SK-N-SH treated with all-trans-retinoic acid at 6 μM for 48 hours (cell line): ENCODE results near the gene KCNH1.

Experiments
- ATAC-seq: fragments of 200-7000 bp; cut with Tn5 transposase; 3 replicates; pipeline ENCODE4 v1.9.1; 2020; ENCODE audit warnings: mild to moderate bottlenecking, moderate library complexity
- ARNTL ChIP-seq: fragments of 450-650 bp; formaldehyde crosslinking; IDR thresholded peaks from 2 replicates; pipeline ENCODE4 v1.5.0; 2020; ENCODE audit warnings: low read depth, mild to moderate bottlenecking, moderate library complexity, borderline replicate concordance
- BACH2 ChIP-seq: fragments of 250-450 bp; sonication (Bioruptor Pico); IDR thresholded peaks from 2 replicates; pipeline ENCODE4 v1.9.0; 2021; ENCODE audit warnings: mild to moderate bottlenecking, borderline replicate concordance
- CREB5 ChIP-seq: fragments of 250-450 bp; sonication (Bioruptor Pico); IDR thresholded peaks from 2 replicates; pipeline ENCODE4 v1.5.1; 2020; ENCODE audit warnings: low read depth, mild to moderate bottlenecking, moderate library complexity
- ESRRG ChIP-seq: fragments of 250-450 bp; sonication (Bioruptor Pico); IDR thresholded peaks from 2 replicates; pipeline ENCODE4 v1.6.1; 2021; ENCODE audit warnings: mild to moderate bottlenecking
- GLIS3 ChIP-seq: fragments of 250-450 bp; sonication (Bioruptor Pico); IDR thresholded peaks from 2 replicates; pipeline ENCODE4 v1.5.0; 2020; ENCODE audit warnings: mild to moderate bottlenecking, moderate library complexity
- OSR1 ChIP-seq: fragments of 250-450 bp; sonication (Bioruptor Pico); IDR thresholded peaks from 2 replicates; pipeline ENCODE4 v1.8.0; 2022; ENCODE audit warnings: moderate library complexity, mild to moderate bottlenecking, inconsistent platforms
- PPARA ChIP-seq: fragments of 250-450 bp; sonication (Bioruptor Pico); IDR thresholded peaks from 2 replicates; pipeline ENCODE4 v1.5.0; 2020; ENCODE audit warnings: mild to moderate bottlenecking, borderline replicate concordance
- RARB ChIP-seq: fragments of 250-450 bp; sonication (Bioruptor Pico); IDR thresholded peaks from 2 replicates; pipeline ENCODE4 v1.8.0; 2021; ENCODE audit warnings: mild to moderate bottlenecking, moderate library complexity
- SNAI2 ChIP-seq: fragments of 250-450 bp; sonication (Bioruptor Pico); IDR thresholded peaks from 2 replicates; pipeline ENCODE4 v1.5.0; 2020; ENCODE audit warnings: mild to moderate bottlenecking, moderate library complexity
- TCF4 ChIP-seq: fragments of 250-450 bp; sonication (Bioruptor Pico); IDR thresholded peaks from 2 replicates; pipeline ENCODE4 v1.8.0; 2021; ENCODE audit warnings: mild to moderate bottlenecking, moderate library complexity, borderline replicate concordance
- TOX ChIP-seq: fragments of 250-450 bp; sonication (Bioruptor Pico); IDR thresholded peaks from 2 replicates; pipeline ENCODE4 v1.8.0; 2021; ENCODE audit warnings: mild to moderate bottlenecking, moderate library complexity, borderline replicate concordance
- ZC3H10 ChIP-seq: fragments of 250-450 bp; sonication (Bioruptor Pico); IDR thresholded peaks from 2 replicates; pipeline ENCODE4 v1.5.1; 2021; ENCODE audit warnings: mild to moderate bottlenecking, moderate library complexity
- ZFP3 ChIP-seq: fragments of 250-450 bp; sonication (Bioruptor Pico); IDR thresholded peaks from 2 replicates; pipeline ENCODE4 v1.5.0; 2020; ENCODE audit warnings: mild to moderate bottlenecking, moderate library complexity
- ZFP30 ChIP-seq: fragments of 450-650 bp; formaldehyde crosslinking; IDR thresholded peaks from 2 replicates; pipeline ENCODE4 v1.5.0; 2022; ENCODE audit warnings: mild to moderate bottlenecking, moderate library complexity
- ZNF565 ChIP-seq: fragments of 450-650 bp; formaldehyde crosslinking; conservative IDR thresholded peaks from 2 replicates; pipeline ENCODE4 v1.5.0; 2020; ENCODE audit warnings: low read depth, mild to moderate bottlenecking, moderate library complexity
- ZNF70 ChIP-seq: fragments of 450-650 bp; formaldehyde crosslinking; IDR thresholded peaks from 2 replicates; pipeline ENCODE4 v1.5.0; 2020; ENCODE audit warnings: mild to moderate bottlenecking, moderate library complexity
- ZNF8 ChIP-seq: fragments of 450-650 bp; formaldehyde crosslinking; IDR thresholded peaks from 2 replicates; pipeline ENCODE4 v1.5.0; 2020; ENCODE audit warnings: mild to moderate bottlenecking, moderate library complexity
- TF ChIP-seq, protein P1 (sequence below): fragments of 250-450 bp; sonication (Bioruptor Pico); IDR thresholded peaks from 2 replicates; pipeline ENCODE4 v1.5.0; 2020; ENCODE audit warnings: mild to moderate bottlenecking, moderate library complexity
- TF ChIP-seq, protein P2 (sequence below): fragments of 250-450 bp; sonication (Bioruptor Pico); IDR thresholded peaks from 2 replicates; pipeline ENCODE4 v1.5.1; 2021; ENCODE audit warnings: mild to moderate bottlenecking, moderate library complexity
- TF ChIP-seq, protein P3 (sequence below): fragments of 250-450 bp; sonication (Bioruptor Pico); IDR thresholded peaks from 2 replicates; pipeline ENCODE4 v1.8.0; 2021; ENCODE audit warnings: low read depth, mild to moderate bottlenecking, moderate library complexity, borderline replicate concordance
- TF ChIP-seq, protein P4 (sequence below): fragments of 250-450 bp; sonication (Bioruptor Pico); IDR thresholded peaks from 2 replicates; pipeline ENCODE4 v1.8.0; 2020; ENCODE audit warnings: mild to moderate bottlenecking, moderate library complexity, borderline replicate concordance

KCNH1 gene

GRCh38 chr1:210841926-210842625 is 291.9 kb downstream of the KCNH1 start (continued):
- TF ChIP-seq, protein P1, sequence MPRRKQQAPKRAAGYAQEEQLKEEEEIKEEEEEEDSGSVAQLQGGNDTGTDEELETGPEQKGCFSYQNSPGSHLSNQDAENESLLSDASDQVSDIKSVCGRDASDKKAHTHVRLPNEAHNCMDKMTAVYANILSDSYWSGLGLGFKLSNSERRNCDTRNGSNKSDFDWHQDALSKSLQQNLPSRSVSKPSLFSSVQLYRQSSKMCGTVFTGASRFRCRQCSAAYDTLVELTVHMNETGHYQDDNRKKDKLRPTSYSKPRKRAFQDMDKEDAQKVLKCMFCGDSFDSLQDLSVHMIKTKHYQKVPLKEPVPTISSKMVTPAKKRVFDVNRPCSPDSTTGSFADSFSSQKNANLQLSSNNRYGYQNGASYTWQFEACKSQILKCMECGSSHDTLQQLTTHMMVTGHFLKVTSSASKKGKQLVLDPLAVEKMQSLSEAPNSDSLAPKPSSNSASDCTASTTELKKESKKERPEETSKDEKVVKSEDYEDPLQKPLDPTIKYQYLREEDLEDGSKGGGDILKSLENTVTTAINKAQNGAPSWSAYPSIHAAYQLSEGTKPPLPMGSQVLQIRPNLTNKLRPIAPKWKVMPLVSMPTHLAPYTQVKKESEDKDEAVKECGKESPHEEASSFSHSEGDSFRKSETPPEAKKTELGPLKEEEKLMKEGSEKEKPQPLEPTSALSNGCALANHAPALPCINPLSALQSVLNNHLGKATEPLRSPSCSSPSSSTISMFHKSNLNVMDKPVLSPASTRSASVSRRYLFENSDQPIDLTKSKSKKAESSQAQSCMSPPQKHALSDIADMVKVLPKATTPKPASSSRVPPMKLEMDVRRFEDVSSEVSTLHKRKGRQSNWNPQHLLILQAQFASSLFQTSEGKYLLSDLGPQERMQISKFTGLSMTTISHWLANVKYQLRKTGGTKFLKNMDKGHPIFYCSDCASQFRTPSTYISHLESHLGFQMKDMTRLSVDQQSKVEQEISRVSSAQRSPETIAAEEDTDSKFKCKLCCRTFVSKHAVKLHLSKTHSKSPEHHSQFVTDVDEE, result no peak
- TF ChIP-seq ESRRG (CRISPR knock-in tag) (no peak), OSR1 (no peak), TOX (CRISPR knock-in tag) (no peak), ZNF565 (no peak), TCF4 (CRISPR knock-in tag) (no peak), PPARA (CRISPR knock-in tag) (no peak), SNAI2 (CRISPR knock-in tag) (no peak)

- ATAC-seq, result no peak
- TF ChIP-seq ARNTL (CRISPR knock-in tag) (no peak), ZFP30 (CRISPR knock-in tag) (no peak), ZNF565 (no peak), ZNF70 (CRISPR knock-in tag) (no peak), ESRRG (CRISPR knock-in tag) (no peak), SNAI2 (CRISPR knock-in tag) (no peak)
- TF ChIP-seq, protein P2, sequence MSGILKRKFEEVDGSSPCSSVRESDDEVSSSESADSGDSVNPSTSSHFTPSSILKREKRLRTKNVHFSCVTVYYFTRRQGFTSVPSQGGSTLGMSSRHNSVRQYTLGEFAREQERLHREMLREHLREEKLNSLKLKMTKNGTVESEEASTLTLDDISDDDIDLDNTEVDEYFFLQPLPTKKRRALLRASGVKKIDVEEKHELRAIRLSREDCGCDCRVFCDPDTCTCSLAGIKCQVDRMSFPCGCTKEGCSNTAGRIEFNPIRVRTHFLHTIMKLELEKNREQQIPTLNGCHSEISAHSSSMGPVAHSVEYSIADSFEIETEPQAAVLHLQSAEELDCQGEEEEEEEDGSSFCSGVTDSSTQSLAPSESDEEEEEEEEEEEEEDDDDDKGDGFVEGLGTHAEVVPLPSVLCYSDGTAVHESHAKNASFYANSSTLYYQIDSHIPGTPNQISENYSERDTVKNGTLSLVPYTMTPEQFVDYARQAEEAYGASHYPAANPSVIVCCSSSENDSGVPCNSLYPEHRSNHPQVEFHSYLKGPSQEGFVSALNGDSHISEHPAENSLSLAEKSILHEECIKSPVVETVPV (CRISPR knock-in tag), result no peak
- TF ChIP-seq, protein P3, sequence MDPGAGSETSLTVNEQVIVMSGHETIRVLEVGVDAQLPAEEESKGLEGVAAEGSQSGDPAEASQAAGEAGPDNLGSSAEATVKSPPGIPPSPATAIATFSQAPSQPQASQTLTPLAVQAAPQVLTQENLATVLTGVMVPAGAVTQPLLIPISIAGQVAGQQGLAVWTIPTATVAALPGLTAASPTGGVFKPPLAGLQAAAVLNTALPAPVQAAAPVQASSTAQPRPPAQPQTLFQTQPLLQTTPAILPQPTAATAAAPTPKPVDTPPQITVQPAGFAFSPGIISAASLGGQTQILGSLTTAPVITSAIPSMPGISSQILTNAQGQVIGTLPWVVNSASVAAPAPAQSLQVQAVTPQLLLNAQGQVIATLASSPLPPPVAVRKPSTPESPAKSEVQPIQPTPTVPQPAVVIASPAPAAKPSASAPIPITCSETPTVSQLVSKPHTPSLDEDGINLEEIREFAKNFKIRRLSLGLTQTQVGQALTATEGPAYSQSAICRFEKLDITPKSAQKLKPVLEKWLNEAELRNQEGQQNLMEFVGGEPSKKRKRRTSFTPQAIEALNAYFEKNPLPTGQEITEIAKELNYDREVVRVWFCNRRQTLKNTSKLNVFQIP (CRISPR knock-in tag), result no peak
- TF ChIP-seq, all 23 proteins: peak for 0
These were observed 303.6 kb downstream of the KCNH1 start for GRCh38 chr1:210830034-210831028.

GRCh38 chr1:210828996-210829596 is 304.9 kb downstream of the KCNH1 start:
- no peak for ATAC-seq
- TF ChIP-seq ZC3H10 (CRISPR knock-in tag), result no peak
- no peak for TF ChIP-seq ZFP30 (CRISPR knock-in tag)
- no peak for TF ChIP-seq ZNF565
- TF ChIP-seq CREB5 (CRISPR knock-in tag), result no peak
- TF ChIP-seq, protein P4, sequence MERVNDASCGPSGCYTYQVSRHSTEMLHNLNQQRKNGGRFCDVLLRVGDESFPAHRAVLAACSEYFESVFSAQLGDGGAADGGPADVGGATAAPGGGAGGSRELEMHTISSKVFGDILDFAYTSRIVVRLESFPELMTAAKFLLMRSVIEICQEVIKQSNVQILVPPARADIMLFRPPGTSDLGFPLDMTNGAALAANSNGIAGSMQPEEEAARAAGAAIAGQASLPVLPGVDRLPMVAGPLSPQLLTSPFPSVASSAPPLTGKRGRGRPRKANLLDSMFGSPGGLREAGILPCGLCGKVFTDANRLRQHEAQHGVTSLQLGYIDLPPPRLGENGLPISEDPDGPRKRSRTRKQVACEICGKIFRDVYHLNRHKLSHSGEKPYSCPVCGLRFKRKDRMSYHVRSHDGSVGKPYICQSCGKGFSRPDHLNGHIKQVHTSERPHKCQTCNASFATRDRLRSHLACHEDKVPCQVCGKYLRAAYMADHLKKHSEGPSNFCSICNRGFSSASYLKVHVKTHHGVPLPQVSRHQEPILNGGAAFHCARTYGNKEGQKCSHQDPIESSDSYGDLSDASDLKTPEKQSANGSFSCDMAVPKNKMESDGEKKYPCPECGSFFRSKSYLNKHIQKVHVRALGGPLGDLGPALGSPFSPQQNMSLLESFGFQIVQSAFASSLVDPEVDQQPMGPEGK (CRISPR knock-in tag), result no peak
- TF ChIP-seq SNAI2 (CRISPR knock-in tag), result no peak
- no peak for TF ChIP-seq RARB
- TF ChIP-seq ESRRG (CRISPR knock-in tag), result no peak
- TF ChIP-seq BACH2 (CRISPR knock-in tag), result no peak
- no peak for TF ChIP-seq ZNF8
- TF ChIP-seq, protein P2 (CRISPR knock-in tag), result no peak
- no peak for TF ChIP-seq GLIS3 (CRISPR knock-in tag)
- TF ChIP-seq, protein P1, result no peak
- no peak for TF ChIP-seq ZFP3
- no peak for TF ChIP-seq ARNTL (CRISPR knock-in tag)
